Right cardiac atrium (tissue), 5 donors: ENCODE data around the gene GRHL3. TPM values are rescaled to one million over a fixed set of nuclear protein-coding genes. Genes with fewer than 3 reads are reported as not detected.

Experiments used
- ATAC-seq, 2 donors: fragments of 200-7000 bp; cut with Tn5 transposase; one replicate each; pipeline versions ENCODE4 v1.8.0 to v1.9.1; 2020; ENCODE audit warnings: moderate library complexity in 2 of 2, mild to moderate bottlenecking in 1 of 2
- DNase-seq, 3 donors: peaks; one replicate each; pipeline ENCODE4 v3.0.0-alpha.2; 2020
- H3K27ac ChIP-seq: one replicate; pipeline ENCODE4 v1.5.1; 2013; ENCODE audit warnings: mild to moderate bottlenecking, low read length, control low read depth, moderate library complexity
- H3K27me3 ChIP-seq: one replicate; pipeline ENCODE4 v1.6.1; 2013; ENCODE audit not compliant: control insufficient read depth, insufficient read depth
- H3K4me1 ChIP-seq: one replicate; pipeline ENCODE4 v1.6.1; 2013; ENCODE audit warnings: low read length; ENCODE audit not compliant: control insufficient read depth, insufficient read depth
- H3K4me3 ChIP-seq: one replicate; pipeline ENCODE4 v1.5.1; 2013; ENCODE audit warnings: low read length, control low read depth
- H3K9me3 ChIP-seq: one replicate; pipeline ENCODE4 v1.6.1; 2013; ENCODE audit warnings: low read length; ENCODE audit not compliant: control insufficient read depth
- WGBS: extraction: QIAGEN DNeasy Blood & Tissue Kit; methylation state at CpG from one replicate; pipeline ENCODE4 v1.1.7; 2013; 5-methylcytosine and 5-hydroxymethylcytosine counted together
- intact Hi-C, 4 donors: fragments of 100-400 bp; cut with DNase I; formaldehyde crosslinking; loops; one replicate each; pipeline versions ENCODE4 v1.11.0 to v1.14.0; 2022 to 2023
- polyA plus RNA-seq: library from polyadenylated mRNA; stranded (reverse); fragments of 200-250 nt; gene quantifications from one replicate; pipeline ENCODE4 v1.2.3, GENCODE V29; 2013
- total RNA-seq, 4 donors: library from RNA; stranded (reverse); fragmentation: NEBNext Ultra II Directional; extraction: Animal tissue kit (Norgen Biotek cat#: 25700); gene quantifications; one replicate each; pipeline ENCODE4 v1.2.1, GENCODE V29; 2021
- donor health status: healthy with polysubstance abuse.
- donor health status: DM: no; HTN: yes; CAD: no.
- donor health status: DM: no; HTN: no; CAD: no.
- donor health status: DM: no; HTN: yes; CAD: no; lungs with severe emphysema.
- donor health status: DM: yes; HTN: yes; CAD: no.

The GRHL3 gene
- total and polyA plus RNA-seq, 5 donors: 0.39 to 1.7 (median 0.85) TPM; not detected in 2

DNA sequence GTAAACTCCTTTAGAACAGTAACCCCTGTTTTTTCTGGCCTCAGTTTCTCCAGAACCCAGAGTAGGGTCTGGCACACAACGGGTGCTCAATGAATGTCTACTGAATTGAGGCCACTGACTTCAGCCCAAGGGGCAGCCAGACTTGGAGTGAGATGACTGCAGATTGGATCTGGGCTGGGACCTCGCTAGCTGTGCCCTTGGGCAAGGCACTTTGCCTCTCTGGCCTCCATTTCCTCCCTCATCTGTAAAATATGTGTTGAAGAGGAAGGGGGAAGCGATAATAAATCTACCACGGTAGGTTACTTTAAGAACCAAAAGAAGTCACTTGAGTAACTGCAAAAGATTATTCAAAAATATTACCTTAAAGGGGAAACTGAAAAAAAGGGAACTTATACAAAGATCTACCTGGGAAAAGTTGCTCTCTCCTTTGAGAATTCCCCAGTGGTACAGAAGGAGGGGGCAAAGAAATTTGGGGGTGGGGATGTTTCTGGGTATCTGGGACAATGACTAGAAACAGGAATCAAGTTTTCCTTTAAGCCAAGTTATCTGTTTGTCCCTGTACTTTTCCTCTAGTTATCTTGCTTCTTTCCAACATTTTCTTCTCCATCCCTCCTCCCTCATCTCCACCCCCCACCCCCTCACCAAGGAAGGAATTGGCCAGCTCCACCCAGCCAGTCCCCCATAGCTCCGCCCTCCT is 394 bp upstream of the GRHL3 start:
- intact Hi-C loops: no loop called here
- Histone ChIP-seq H3K4me1 (peaks cover 2% of the 10 kb centered on the region), H3K27me3 (no peaks in the 10 kb centered on the region), H3K9me3 (no peaks in the 10 kb centered on the region), H3K4me3 (no peak overlapping the region), H3K27ac (no peak overlapping the region)
- WGBS: 47% methylated on average over 5 of the region's 5 CpGs
- DNase-seq (no peak), ATAC-seq (no peak)

DNA sequence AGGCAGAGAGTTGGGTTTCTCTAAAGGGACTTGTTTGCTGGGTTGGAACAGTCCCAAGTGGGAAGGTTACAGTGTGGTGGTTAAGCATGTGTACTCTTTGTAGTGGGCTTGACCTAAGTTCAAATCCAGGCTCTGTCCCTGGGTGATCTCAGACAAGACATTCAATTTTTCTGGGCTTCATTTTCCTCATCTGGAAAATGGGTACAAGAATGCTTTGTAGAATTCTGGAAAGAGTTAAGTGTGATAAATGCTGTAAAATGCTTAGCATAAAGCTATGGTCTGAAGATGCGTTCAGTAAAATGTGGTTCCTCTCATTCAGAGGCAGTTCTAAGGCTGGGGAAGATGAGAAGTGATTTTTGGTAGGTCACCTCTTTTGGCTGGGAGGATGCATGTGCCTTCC is 805 bp downstream of the GRHL3 start:
- no peak for ATAC-seq
- WGBS: 93% methylated on average over 1 of the region's 1 CpG
- intact Hi-C loops: loop anchor here in 1 of 4 donors (5.0 kb wide), 1 partner anchor 72 kb away; no protein-coding TSS in a partner anchor
- Histone ChIP-seq H3K9me3 (no peaks in the 10 kb centered on the region), H3K4me1 (peaks cover 2% of the 10 kb centered on the region), H3K27me3 (no peaks in the 10 kb centered on the region), H3K27ac (no peak overlapping the region), H3K4me3 (no peak overlapping the region)
- DNase-seq: no peak

DNA sequence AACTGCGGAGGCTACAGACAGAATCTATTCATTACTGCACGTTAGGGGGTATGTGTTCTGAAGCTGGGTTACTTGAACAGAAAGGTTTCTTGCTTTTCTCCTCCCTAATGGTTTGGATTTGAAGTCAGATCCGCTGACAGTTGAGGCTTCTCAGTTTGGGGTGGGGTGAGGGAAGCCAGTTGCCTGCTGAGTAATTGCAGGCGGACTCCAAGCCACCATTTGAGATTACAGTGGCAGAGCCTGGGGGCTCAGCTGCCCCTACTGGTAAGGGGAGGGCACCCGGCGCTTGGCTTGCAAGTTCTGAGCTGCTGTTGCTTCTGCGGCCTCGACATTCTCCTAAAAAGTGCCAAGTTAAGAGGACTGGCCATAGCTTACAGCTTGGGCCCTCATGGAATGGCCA is 2.0 kb downstream of the GRHL3 start:
- no peak for ATAC-seq
- WGBS: 95% methylated on average over 8 of the region's 8 CpGs
- Histone ChIP-seq H3K27me3 (no peaks in the 10 kb centered on the region), H3K4me1 (peaks cover 2% of the 10 kb centered on the region), H3K4me3 (no peak overlapping the region), H3K9me3 (no peaks in the 10 kb centered on the region), H3K27ac (no peak overlapping the region)
- DNase-seq: no peak
- intact Hi-C loops: loop anchor here in 1 of 4 donors (5.0 kb wide), 1 partner anchor 71 kb away; no protein-coding TSS in a partner anchor

DNA sequence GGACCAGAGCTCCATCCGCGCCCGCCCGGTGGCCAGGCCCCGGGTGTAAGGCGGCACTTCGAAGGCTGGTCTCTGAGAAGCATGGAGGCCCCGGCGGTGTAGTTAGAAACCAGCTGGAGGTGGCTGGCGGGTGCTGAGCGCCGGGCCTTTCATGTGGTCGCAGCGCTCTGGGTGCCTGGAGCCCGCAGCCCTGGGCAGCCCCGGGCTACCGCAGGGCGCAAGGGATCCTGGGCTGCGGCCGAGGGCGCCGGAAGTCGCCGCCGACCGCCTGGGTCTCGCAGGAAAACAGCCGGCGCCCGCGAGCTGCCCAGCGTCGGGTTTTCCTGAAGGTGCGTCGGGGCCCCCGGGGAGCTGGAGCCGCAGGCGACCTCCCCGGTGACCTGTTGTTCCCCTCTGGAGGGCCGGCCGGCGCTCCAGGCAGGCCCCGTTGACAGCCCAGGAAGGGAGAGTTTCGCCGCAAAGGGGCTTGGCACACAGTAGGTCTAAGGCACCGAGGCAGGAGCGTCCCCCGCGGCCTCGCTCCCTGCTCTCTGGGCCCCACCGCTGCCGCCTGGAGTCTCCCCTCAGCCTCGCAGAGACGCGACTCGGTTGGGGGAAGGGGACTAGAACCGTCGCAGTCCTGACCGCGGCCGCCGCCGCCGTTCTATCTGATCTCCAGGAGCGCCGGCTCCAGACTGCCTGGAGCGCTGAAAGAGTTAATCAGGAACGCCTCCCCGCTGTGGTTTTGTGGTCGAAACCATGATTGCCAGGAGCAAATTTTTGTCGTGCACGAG is 2.7 kb downstream of the GRHL3 start:
- H3K4me3 ChIP-seq: peak overlapping the region; percentile 47
- peak; percentile 58 to 76 (median 75) for DNase-seq
- H3K9me3 ChIP-seq: no peaks in the 10 kb centered on the region
- intact Hi-C loops: loop anchor here in 1 of 4 donors (5.0 kb wide), 1 partner anchor 70 kb away; no protein-coding TSS in a partner anchor
- 11% methylated on average over 72 of the region's 72 CpGs for WGBS
- peak; percentile 71 to 76 for ATAC-seq
- H3K27ac ChIP-seq: no peak overlapping the region
- no peaks in the 10 kb centered on the region for H3K27me3 ChIP-seq
- H3K4me1 ChIP-seq: peaks cover 2% of the 10 kb centered on the region

DNA sequence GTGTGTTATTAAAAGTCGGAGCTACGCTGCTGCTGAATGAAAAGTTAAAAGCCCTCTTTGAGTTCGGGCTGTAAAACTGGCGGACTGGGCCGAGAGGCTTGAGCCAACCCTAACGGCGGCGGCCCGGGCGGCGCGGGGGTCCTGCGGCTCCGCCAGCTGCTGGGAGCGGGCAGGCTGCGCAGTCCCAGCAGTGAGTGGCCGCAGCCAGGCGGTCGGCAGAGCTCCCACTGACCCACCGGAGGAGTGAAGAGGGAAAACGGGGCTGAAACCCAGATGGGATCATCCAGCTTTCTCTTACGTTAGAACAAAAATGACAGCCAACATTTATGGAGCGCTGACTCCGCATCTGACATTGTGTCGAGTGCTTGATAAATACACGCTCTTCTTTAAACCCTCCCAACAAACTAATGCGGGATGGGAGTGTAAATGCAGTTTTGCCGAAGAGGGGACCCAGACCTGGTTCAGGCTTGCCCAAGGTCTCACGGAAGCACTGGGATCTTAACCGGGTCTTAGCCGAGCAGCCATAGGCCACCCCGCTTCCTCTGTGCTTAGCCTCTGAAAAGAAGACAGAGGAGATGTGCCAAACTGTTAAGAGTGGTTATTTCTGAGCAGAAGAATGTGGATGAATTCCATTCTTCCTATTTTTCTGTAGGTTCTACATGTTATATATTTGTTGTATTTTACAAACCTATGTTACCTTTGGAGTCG is 3.5 kb downstream of the GRHL3 start:
- no peaks in the 10 kb centered on the region for H3K9me3 ChIP-seq
- 27% methylated on average over 33 of the region's 33 CpGs for WGBS
- DNase-seq: peak in 2 of 3 donors; percentile 61 to 67
- no peaks in the 10 kb centered on the region for H3K27me3 ChIP-seq
- ATAC-seq: peak; percentile 50 to 52
- peaks cover 2% of the 10 kb centered on the region for H3K4me1 ChIP-seq
- intact Hi-C loops: loop anchor here in 1 of 4 donors (5.0 kb wide), 1 partner anchor 70 kb away; no protein-coding TSS in a partner anchor
- H3K27ac ChIP-seq: no peak overlapping the region
- peak overlapping the region; percentile 47 for H3K4me3 ChIP-seq

DNA sequence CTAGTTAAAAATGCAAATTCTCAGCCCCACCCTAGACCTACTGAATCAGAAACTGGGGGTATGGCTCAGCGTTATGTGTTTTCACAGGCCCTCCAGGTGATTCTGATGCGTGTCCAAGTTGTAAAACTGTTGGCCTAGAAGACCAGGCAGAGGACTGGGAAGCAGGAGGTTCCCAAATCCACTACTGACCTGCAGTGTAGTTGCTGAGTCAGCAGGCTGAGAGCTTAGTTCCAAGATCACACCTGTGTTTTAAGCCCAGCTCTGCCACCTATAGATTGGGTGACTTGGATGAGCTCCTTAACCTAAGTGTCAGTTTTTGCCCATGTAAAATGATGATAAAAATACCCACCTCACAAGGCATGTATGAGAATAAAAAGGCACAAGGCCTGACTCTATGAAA is 4.1 kb downstream of the GRHL3 start:
- no peak for ATAC-seq
- no peak overlapping the region for H3K27ac ChIP-seq
- no peaks in the 10 kb centered on the region for H3K9me3 ChIP-seq
- peaks cover 2% of the 10 kb centered on the region for H3K4me1 ChIP-seq
- 96% methylated on average over 2 of the region's 2 CpGs for WGBS
- no peak overlapping the region for H3K4me3 ChIP-seq
- no peak for DNase-seq
- intact Hi-C loops: loop anchor here in 1 of 4 donors (5.0 kb wide), 1 partner anchor 69 kb away; no protein-coding TSS in a partner anchor
- H3K27me3 ChIP-seq: no peaks in the 10 kb centered on the region

DNA sequence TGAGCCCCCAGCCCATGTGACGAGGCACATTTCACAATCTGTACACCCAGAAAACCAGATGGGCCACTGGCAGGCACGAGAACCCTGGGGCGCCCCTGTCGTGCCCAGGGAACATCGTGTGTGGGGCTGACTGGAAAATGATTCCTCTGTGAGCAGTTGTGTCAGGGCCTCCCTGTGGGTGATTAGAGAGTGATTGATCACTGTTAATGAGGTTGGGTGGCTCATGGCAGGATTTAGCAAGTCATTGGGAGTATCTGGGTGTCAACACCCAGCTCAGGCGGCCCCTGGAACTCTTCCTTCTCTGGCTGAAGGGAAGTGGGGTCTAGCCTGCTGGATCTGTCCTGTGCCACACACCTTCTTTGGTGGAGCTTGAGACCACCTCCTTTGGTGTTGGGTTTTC is 5.7 kb downstream of the GRHL3 start:
- H3K4me3 ChIP-seq: no peak overlapping the region
- intact Hi-C loops: loop anchor here in 1 of 4 donors (5.0 kb wide), 1 partner anchor 67 kb away; no protein-coding TSS in a partner anchor
- H3K4me1 ChIP-seq: no peaks in the 10 kb centered on the region
- H3K27ac ChIP-seq: no peak overlapping the region
- 79% methylated on average over 6 of the region's 6 CpGs for WGBS
- H3K9me3 ChIP-seq: no peaks in the 10 kb centered on the region
- ATAC-seq (no peak), DNase-seq (no peak)
- H3K27me3 ChIP-seq: no peaks in the 10 kb centered on the region

DNA sequence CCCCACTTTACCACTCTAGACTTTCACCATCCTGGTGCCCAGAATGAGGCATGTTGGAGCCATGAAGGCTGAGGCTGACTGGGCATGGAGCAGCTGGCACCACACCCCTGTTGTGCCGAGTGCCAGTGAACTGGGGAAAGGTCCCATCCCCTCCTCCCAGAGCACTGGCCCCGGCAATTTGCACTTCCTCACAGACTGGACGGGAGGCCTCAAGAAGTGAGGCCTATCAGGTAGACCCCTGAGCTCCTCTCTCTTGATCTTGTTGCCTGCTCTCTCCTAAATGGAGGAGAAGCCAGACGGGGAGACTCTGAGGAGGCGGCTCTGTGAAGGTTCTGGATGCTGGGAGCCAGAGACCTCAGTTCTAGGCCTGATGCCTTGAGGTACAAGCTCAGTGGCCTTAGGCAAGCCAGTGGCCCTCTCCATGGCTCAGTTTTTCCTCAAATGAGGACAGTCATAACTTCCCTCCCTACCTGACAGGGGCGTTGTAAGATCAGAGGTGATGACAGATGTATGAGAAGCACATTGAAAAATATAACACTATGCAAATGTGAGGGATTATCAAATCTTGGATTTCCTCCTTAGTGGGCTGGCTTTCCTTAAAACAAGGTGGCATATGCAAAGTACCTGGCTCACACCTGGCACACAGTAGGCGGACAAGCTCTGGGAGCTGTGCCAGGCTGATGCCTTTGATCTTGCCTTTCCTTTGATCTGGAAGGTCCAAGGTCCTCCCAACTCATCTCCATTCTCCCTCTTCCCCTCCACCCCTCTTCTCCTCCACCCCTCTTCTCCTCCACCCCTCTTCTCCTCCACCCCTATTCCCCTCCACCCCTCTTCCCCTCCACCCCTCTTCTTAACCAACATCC is 6.7 kb downstream of the GRHL3 start:
- WGBS: 86% methylated on average over 7 of the region's 7 CpGs
- no peak for ATAC-seq

DNA sequence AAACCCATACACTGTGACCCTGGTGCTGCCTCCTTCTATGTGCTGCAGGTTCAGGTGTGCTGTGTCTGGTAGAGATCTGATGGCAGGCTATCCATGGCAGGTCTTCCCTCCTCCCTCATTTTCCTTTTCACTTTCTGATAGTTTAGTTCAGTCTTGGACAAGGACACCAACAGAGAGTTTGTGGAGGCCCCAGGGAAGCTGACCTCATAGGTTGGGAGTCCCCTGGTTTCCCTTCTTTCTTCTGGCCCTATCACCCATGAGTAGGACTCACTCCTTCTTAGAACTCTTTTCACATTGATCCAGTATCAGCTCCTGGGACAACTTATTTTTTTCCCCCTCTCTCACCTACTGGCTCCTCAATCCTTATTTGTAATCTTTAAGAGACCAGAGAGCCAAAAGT is 8.3 kb downstream of the GRHL3 start:
- H3K4me1 ChIP-seq: no peaks in the 10 kb centered on the region
- intact Hi-C loops: no loop called here
- no peaks in the 10 kb centered on the region for H3K27me3 ChIP-seq
- H3K4me3 ChIP-seq: no peak overlapping the region
- DNase-seq: no peak
- no peak overlapping the region for H3K27ac ChIP-seq
- H3K9me3 ChIP-seq: no peaks in the 10 kb centered on the region
- ATAC-seq: no peak

More for the DNA sequence above, 6.7 kb downstream of the GRHL3 start:
- Histone ChIP-seq H3K27ac (no peak overlapping the region), H3K4me1 (no peaks in the 10 kb centered on the region), H3K27me3 (no peaks in the 10 kb centered on the region), H3K9me3 (no peaks in the 10 kb centered on the region), H3K4me3 (no peak overlapping the region)
- intact Hi-C loops: no loop called here
- DNase-seq: no peak

DNA sequence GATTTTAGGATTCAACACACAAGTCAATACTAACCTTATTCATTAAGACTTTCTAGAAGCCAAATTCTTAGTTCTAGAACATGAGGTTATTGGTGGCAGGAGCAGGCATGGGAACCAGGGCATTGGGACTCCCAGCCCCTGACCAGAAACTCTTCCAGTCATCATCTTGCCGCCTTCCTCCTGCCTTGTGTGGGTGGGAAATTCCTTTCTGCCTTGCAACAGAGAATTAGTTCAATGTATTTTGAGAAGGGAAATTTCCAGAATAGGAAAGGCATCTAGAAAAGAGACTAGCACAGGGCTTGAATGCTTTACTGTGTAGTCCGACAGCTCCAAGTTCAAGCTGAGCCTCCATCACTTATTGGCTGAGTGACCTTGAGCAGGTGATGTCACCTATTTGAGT is 8.7 kb downstream of the GRHL3 start:
- H3K9me3 ChIP-seq: no peaks in the 10 kb centered on the region
- intact Hi-C loops: no loop called here
- DNase-seq: no peak

More for the DNA sequence above, 8.7 kb downstream of the GRHL3 start:
- H3K27ac ChIP-seq: no peak overlapping the region
- 77% methylated on average over 2 of the region's 2 CpGs for WGBS
- H3K4me1 ChIP-seq: no peaks in the 10 kb centered on the region
- no peaks in the 10 kb centered on the region for H3K27me3 ChIP-seq
- no peak for ATAC-seq
- no peak overlapping the region for H3K4me3 ChIP-seq
